Esophagus muscularis mucosa (tissue), 3 donors: ENCODE results near the gene XK.

Source experiments
- POLR2A ChIP-seq: fragments of 450-650 bp; IDR thresholded peaks from one replicate; pipeline ENCODE4 v1.6.1; 2017; ENCODE audit warnings: antibody characterized with exemption, moderate library complexity, mild to moderate bottlenecking, low read depth
- POLR2AphosphoS5 ChIP-seq, 2 donors: sonication (generic); formaldehyde crosslinking; IDR thresholded peaks; one replicate each; pipeline ENCODE4 v1.6.1; 2017; ENCODE audit warnings: antibody characterized with exemption in 2 of 2
- TF ChIP-seq, protein P1 (sequence below), 3 experiments: fragments of 200-600 bp in 2 of 3; fragments of 450-650 bp in 1 of 3; sonication (generic) in 2 of 3; IDR thresholded peaks; one replicate each; pipeline ENCODE4 v1.5.1; 2017 to 2019; ENCODE audit warnings: antibody characterized with exemption in 3 of 3, mild to moderate bottlenecking in 2 of 3, moderate library complexity in 1 of 3

DNA sequence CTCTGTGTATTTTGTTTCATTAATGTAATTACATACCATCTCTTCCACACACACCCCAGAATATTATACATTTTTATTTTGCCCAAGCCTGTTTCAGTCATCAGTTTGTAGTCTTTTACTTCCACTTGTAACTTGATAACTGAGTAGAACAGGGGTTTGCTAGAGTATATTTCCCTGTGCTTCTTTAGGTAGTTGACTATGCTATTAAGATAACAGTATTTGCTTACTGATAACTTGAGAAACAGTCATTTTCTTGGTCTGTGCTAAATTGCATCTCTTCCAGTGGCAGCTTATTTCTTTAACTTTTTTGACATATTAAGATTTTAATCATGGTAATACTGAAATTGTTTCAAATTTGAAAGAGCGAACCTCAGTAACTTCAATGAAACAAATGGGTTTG, 7.0 kb upstream of the XK start:
- TF ChIP-seq, protein P1, sequence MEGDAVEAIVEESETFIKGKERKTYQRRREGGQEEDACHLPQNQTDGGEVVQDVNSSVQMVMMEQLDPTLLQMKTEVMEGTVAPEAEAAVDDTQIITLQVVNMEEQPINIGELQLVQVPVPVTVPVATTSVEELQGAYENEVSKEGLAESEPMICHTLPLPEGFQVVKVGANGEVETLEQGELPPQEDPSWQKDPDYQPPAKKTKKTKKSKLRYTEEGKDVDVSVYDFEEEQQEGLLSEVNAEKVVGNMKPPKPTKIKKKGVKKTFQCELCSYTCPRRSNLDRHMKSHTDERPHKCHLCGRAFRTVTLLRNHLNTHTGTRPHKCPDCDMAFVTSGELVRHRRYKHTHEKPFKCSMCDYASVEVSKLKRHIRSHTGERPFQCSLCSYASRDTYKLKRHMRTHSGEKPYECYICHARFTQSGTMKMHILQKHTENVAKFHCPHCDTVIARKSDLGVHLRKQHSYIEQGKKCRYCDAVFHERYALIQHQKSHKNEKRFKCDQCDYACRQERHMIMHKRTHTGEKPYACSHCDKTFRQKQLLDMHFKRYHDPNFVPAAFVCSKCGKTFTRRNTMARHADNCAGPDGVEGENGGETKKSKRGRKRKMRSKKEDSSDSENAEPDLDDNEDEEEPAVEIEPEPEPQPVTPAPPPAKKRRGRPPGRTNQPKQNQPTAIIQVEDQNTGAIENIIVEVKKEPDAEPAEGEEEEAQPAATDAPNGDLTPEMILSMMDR (IDR thresholded peaks at IDR 0.05), result no peak
- TF ChIP-seq POLR2AphosphoS5 (IDR thresholded peaks at IDR 0.05) (no peak), POLR2A (no peak)
